ENCODE data around the gene TNNT3. TPM values are rescaled to one million over a fixed set of nuclear protein-coding genes. Genes with fewer than 3 reads are reported as not detected.

Gene TNNT3
- total RNA-seq, 4 donors from 2014 or later = 4.6 to 21.3 (median 14.4) TPM

- ATAC-seq (ENCODE audit: low FRiP score) (no peak), DNase-seq (ENCODE audit: low spot score) (no peak)
- TF ChIP-seq CTCF (IDR thresholded peaks at IDR 0.05) = no peak
Measured at GRCh38 chr11:1896468-1896867, 23.0 kb upstream of the TNNT3 start.

GRCh38 chr11:1896923-1897322 lies 22.6 kb upstream of the TNNT3 start:
- ATAC-seq (ENCODE audit: low FRiP score) (no peak), DNase-seq (ENCODE audit: low spot score) (no peak)
- no peak for TF ChIP-seq CTCF (IDR thresholded peaks at IDR 0.05)

DNA sequence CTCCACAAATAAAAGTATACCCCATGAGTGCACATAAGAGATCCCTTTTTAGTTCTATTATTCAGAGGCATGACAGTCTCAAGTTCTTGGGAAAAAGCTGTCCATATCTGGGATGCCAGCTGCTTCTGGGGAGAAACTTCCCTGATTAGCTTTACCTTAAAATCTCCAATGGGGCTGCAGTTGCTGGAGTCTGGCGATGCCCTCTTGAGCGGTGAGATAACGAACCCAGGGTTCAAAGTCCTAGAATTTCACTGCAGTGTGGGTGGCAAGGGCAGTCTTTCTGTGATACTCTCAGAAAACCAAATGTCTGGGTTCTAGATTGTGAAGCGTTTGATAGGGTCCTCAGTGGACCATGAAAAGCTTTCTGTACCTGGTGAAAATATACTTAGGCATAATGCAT lies 20.4 kb upstream of the TNNT3 start:
- DNase-seq (ENCODE audit: low spot score) (no peak), ATAC-seq (ENCODE audit: low FRiP score) (no peak)
- TF ChIP-seq CTCF (IDR thresholded peaks at IDR 0.05) = no peak

- TF ChIP-seq CTCF (IDR thresholded peaks at IDR 0.05) = no peak
- ATAC-seq (ENCODE audit: low FRiP score) = no peak
Measured at GRCh38 chr11:1899686-1900085, 19.8 kb upstream of the TNNT3 start.

DNA sequence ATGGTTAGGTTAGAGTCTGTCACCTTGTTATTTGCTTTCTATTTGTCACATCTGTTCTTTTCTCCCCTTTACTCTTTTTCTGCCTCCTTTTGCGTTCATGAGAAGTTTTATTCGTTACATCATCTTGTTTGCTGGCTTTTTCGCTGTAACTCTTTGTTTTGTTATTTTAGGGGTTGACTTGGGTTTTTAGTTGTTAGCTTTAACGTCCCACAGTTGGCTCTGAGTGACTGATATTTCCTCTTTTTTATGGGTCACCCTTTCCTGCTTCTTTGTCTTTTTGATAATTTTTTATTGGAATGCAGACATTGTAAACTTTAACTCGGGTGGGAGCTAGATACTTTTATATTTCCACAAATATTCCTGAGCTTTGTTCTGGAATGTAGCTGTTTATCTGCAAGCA lies 13.3 kb upstream of the TNNT3 start:
- DNase-seq (ENCODE audit: low spot score) = no peak
- no peak for TF ChIP-seq CTCF (IDR thresholded peaks at IDR 0.05)
- ATAC-seq (ENCODE audit: low FRiP score) = no peak

More at GRCh38 chr11:1899686-1900085, 19.8 kb upstream of the TNNT3 start:
- DNase-seq (ENCODE audit: low spot score) = no peak

DNA sequence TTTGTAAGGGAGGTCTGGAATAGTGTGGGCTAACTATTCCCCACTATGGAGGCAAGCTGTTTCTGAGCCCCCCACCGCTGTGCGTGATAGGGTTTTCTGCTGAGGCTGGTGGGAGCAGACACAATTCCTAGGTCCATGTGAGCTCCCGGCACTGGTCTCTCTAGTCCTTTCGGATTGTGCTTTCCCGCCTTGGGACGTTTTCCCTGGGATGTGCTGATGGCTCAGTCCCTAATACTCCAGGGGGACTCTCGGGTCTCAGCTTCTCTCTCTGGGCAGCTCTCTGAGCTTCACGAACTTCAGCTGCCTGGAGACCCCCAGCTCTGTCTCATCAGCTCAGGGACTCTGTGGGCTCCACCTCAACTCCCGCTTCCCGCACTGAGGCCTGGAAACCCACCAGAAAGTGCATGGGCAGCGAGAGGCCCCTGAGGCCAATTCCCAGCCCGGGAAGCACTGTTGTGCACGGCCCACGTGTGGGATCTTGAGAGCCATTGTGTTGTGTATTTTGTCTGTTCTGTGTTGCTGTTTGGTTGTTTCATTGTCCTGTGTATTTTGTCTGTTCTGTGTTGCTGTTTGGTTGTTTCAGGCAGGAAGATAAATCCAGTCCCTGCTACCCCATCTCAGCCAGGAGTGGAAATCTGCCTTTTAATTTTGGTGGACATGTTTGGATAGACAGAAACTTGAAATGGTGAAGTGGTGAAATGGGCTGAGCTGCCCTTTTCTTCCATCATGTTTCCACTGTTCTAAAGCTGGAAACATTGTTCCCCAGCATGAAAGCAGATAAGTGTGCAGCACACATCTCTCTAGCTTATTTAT lies 12.7 kb upstream of the TNNT3 start:
- ATAC-seq (ENCODE audit: low FRiP score) (no peak), DNase-seq (ENCODE audit: low spot score) (no peak)
- TF ChIP-seq CTCF (IDR thresholded peaks at IDR 0.05) = no peak

- ATAC-seq (ENCODE audit: low FRiP score) = no peak
- no peak for DNase-seq (ENCODE audit: low spot score)
- TF ChIP-seq CTCF (IDR thresholded peaks at IDR 0.05) = no peak
Measured at GRCh38 chr11:1908618-1909017, 10.9 kb upstream of the TNNT3 start.

Measured in omental fat pad (tissue), 4 donors.